Measurements from ENCODE around the gene SLC4A5.

The SLC4A5 gene

GRCh38 chr2:74269667-74270066, 73.5 kb downstream of the SLC4A5 start:
- DNase-seq (ENCODE audit: low read depth): no peak

DNA sequence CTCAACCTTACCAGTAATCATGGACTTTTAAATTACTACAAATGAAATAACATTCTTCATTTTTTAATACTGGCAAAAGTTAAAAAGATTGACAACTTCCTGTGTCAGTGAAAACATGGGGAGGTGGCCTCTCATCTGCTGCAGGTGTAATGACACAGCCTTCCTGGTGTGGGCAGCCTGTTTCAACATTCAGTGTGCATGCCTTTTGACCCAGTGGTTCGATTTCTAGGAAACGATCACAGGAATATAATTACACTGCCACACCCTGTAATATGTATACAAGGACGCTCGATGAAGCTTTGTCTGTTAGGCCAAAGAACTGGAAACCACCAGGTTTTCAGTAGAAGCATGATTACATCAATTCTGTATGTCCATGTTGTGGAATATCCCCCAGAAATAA, 76.1 kb downstream of the SLC4A5 start:
- DNase-seq (ENCODE audit: low read depth): peak; percentile 10

GRCh38 chr2:74264281-74264680, 78.9 kb downstream of the SLC4A5 start:
- DNase-seq (ENCODE audit: low read depth): no peak

DNA sequence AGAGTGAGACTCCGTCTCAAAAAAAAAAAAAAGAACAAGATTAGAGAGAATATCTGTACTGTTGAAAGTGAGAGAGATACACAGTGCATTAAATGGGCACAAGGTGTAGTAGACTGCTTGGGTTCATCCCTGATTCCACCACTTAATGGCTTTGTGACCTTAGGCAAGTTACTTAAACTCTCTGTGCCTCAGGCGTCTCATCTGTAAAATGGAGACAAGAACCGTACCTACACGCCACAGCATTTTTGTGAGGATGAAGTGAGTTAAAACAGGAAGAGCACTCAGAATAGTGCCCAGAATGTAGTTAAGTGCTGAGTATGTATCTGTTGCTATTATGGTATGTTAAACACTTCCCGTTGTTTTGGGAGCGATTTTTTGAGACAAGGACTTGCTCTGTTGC, 80.5 kb downstream of the SLC4A5 start:
- no peak for DNase-seq (ENCODE audit: low read depth)

DNA sequence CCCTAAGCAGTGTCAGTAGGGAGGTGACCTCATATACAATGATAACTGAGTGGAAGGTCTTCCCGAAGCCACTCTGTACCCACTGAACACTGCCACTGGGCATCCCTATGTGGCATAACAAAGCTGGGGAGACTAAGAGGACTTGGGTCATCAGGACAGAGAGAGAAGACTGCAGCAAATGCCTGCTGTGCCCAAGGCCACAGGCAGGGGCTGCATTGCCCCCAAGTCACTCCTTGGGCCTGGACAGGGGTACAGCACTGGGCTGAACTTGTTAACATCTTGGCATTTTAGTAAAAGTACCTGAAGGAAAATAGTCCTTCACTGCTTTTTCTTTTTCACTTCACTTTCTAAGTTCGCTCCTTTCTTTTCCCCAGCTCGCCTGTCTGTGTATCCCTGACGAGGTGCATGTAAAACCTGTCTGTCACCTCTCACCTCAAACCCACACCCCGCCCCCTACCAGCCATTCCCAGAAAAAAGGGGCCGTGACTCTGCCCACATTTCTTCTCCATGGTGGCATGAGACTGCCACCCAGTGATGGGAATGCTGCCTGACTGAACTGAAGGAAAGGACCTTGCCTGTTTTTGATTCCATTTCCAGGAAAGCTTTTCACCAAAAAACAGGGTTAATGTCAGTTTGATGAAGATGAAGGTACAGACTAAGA, 81.9 kb downstream of the SLC4A5 start:
- peak; percentile 54 for DNase-seq (ENCODE audit: low read depth)

- no peak for DNase-seq (ENCODE audit: low read depth)
These were observed 82.7 kb downstream of the SLC4A5 start for GRCh38 chr2:74260495-74260894.

DNA sequence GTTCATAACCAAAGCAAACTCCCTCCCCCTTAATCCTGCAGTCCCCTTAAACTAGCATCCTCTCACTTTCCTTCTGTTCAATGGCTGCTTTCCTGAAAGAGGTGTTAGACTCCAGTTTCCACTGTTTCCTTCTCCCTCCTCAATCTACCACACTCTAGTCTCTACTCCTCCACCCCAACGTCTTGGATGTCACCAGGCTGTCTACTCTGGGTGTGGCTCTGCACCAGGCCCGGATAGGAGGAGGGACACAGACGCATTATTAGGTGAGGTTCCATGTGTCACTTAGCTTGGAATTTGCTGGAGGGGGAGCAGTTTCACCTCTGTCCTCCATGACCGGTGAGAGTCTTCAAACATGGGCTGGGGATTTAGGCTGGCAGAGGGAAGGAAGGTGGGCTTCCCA, 83.5 kb downstream of the SLC4A5 start:
- DNase-seq (ENCODE audit: low read depth): no peak

GRCh38 chr2:74259191-74259590, 84.0 kb downstream of the SLC4A5 start:
- DNase-seq (ENCODE audit: low read depth): no peak

DNA sequence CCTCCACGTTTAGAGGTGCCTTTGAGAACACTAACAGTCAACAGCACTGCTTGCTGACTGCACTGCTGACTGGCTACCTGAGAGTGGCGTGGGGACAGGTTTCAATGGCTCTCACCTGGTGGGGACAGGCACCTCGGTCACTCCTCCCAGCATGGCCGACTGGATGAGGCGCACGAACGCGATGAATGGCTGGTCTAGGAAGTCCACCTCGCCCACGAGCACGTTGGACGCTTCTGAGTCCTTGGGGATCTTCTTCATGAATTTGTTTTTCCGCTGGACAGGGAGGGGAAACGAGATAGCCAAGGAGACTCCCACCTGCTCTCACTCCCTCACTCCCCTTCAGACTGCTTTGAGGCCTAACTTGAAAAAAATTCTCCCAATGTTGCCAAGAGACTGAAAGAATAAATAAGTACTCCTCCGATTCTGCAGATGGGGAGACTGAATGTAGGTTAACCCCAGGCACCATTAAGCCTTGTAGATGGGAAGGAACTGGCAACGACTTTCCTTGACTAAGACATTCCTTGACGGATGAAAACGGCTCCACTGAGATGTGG, 87.5 kb downstream of the SLC4A5 start:
- DNase-seq (ENCODE audit: low read depth): no peak

- DNase-seq (ENCODE audit: low read depth): no peak
These were observed 89.3 kb downstream of the SLC4A5 start for GRCh38 chr2:74253971-74254310.

DNA sequence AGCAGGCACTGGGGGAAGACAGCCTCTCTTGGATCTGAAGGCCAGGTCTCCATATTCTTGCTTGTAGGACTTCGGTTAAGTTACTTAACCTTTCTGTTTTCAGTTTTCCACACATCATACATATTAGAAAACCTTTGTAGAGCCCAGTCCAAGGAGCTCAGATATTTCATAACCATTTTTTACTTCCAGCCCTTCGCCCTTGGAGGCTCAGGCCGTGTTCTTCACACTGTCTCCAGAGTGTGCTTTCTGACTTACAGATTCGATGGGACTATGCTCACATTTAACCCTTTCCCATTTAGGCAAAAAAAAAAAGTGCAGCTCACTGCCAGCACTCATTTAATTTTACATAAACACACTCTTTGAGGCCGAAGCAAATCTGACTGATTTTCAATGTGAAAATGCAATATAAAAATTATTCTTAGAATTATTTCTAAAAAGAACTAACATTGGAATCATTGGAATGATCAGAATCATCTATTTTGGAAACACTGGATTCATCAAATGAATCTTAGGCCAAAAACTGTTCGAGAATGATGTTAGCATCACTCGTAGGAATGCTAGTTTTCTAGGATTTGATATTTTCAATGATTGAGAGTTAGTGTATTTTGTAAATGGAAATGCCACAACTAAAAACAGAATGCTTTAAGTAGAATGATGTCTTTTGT, 89.8 kb downstream of the SLC4A5 start:
- no peak for DNase-seq (ENCODE audit: low read depth)

GRCh38 chr2:74252862-74253261, 90.4 kb downstream of the SLC4A5 start:
- no peak for DNase-seq (ENCODE audit: low read depth)

GRCh38 chr2:74252036-74252435, 91.2 kb downstream of the SLC4A5 start:
- no peak for DNase-seq (ENCODE audit: low read depth)

DNA sequence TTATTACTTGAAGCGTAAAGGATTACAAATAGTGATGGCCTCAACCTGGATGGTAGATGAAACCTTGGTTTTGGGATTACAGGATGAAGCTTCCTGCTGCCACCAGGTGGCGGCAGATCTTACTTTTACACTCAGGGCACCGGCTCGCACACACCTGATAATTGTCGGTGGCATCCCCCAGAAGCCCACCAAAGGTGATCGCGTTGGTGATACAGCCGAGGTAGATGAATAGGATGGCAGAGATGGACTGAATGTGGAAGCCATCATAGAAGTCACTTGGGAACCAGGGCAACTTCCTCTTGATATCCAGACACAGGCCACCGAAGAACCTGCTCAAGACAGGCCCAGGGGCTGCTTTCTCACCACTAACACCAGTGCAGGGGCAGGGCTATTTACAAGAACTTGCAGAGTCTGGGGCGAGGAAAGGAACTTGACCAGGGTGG, 93.0 kb downstream of the SLC4A5 start:
- peak; percentile 61 for DNase-seq (ENCODE audit: low read depth)

DNA sequence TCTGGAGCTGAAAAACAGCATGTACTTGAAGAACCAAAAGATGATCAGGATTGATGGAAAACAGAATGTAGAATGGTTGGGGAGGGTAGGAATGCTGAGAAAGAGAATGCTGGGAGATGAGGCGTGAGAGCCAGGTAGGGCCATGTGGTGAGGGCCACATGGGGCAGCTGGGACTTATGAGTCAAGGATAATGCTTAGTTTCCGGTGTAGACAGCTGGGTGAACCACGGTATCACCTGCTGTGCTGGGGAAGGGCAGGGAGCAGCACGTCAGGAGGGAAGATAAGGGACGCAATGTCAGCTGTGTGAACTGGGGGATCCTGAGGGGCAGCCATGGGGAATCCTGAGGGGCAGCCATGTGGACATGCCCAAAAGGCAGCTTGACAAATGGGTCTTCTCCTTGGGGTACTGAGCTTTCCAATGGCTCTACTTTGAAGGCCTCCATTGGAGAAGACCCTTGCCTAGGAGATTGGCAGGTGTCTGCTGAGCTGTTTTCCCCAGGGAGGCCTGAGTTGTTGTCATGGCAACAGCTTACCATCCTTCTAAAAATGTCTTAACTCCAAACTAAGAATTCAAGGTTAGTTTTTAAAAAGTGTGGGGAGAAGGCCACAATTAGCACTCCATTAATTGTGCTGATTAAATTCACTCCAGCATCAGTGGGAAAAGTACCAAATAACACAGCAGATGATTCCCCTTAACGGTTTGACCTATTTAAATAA, 93.7 kb downstream of the SLC4A5 start:
- DNase-seq (ENCODE audit: low read depth): no peak

DNA sequence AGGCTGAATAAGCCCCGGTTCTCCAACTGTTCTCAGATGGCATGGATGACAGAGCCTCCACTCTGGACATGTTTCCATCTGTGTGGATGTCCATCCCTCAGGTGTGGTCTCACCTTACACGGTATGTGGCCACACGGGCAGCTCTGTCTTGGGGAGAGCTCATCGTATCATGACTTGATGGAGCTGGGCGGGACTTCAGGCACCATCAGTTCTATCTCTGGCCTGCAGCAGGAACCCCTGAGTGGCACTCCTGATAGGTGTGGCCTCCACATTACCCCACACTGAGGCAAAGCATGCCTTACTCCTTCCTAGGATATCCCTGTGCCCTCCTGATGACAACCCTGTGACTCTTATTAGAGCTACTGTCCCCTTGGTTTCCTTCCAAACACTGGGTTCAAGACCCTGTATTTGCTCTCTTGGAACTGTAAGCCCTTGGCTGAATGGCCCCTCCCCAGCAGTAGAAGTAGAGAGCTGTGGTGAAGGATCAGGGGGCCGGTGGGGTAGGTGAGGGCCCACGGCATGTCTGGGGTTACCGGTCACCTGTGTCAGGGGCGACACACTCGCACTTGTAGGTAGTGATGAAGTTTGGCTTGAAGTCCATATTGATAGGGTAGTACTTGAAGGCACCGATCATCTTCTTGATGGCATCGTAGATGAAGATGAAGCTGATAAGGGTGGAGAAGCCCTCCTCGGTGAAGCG, 96.6 kb downstream of the SLC4A5 start:
- DNase-seq (ENCODE audit: low read depth): no peak

- no peak for DNase-seq (ENCODE audit: low read depth)
These were observed 98.9 kb downstream of the SLC4A5 start for GRCh38 chr2:74244286-74244685.

DNA sequence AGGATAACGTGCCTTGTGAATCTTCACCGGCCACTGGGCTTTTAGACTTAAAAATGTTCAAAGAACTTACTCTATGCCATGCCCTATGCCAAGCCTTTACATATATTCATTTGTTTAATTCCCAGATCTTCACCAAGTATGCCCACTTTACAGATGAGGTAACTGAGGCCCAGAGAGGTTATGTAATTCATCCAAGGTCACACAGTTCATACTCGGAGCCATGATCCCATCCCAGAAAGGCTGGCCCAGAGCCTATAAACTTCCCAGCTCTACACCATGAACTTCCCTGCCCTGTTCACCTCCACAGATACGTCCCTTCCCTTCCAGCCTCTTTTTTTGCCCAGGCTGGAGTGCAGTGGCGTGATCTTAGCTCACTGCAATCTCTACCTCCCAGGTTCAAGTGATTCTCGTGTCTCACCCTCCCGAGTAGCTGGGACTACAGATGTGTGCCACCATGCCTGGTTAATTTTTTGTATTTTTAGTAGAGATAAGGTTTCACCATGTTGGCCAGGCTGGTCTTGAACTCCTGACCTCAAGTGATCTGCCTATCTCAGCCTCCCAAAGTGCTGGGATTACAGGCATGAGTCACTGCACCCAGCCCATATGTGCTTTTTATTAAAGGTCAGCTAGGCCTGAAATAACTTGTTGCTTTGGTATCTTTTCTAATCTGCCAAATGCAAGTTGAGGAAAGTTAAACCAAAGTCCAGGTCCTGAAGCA, 100.7 kb downstream of the SLC4A5 start:
- DNase-seq (ENCODE audit: low read depth): no peak

GRCh38 chr2:74239346-74239745, 103.9 kb downstream of the SLC4A5 start:
- no peak for DNase-seq (ENCODE audit: low read depth)

DNA sequence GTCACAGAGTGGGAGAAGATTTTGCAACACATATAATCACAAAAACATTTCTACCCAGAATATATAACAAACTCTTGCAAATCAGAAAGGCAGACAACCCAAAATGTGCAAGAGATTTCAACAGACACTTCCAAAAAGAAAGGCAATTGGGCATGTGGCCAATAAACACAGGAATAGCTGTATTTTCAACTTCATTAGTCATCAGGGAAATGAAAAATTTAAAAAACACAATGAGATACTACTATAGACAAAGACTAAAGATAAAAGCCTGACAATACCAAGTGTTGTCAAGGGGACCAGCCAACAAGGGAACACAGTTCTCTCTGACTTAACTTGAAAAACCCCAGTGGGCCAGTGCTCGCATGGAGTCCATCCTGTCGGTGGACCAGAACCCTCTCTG, 104.3 kb downstream of the SLC4A5 start:
- DNase-seq (ENCODE audit: low read depth): peak; percentile 64

DNA sequence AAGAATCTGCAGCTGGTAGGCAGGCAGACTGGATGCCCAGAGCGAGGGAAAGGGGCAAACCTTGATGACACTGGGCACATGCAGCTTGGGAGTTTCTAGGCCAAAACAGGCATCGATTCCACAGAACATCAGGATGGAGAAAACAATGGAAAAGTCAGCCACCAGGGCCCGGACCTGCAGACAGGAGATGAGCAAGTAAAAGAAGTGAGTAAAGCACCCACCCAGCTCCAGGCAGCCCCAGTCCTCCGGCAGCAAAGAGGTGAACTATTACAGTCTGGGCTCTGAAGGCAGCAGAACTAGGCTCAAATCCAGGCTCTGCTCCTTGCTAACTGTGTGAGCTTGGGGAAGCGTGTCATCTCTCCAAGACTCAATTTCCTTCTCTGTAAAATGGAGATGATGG, 108.2 kb downstream of the SLC4A5 start:
- no peak for DNase-seq (ENCODE audit: low read depth)

GRCh38 chr2:74233648-74234047, 109.6 kb downstream of the SLC4A5 start:
- no peak for DNase-seq (ENCODE audit: low read depth)

All from ELR (cell line).